ENCODE results near the gene LDLR. TPM values are rescaled to one million over a fixed set of nuclear protein-coding genes. Genes with fewer than 3 reads are reported as not detected.
"Not testable (repeated sequence)": the region's sequence is repeated elsewhere in the genome, so short reads cannot be mapped to it uniquely, and the experiment has no call there.

Gene LDLR
- total and polyA plus RNA-seq, 10 donors, result 7.0 to 117 (median 25.6) TPM

- intact Hi-C loops (cut with DNase I; ENCODE audit: low total_unique reads), result no loop called here
- Histone ChIP-seq H3K9me3 (no peaks in the 10 kb centered on the region), H3K4me1 (peaks cover 5 to 33% (median 23%) of the 10 kb centered on the region in 6 donors), H3K4me3 (no peak overlapping the region), H3K36me3 (no peaks in the 10 kb centered on the region), H3K27me3 (replicated peaks in 1 of 7) (no peaks in the 10 kb centered on the region), H3K27ac (no peak overlapping the region)
- no peak for TF ChIP-seq CTCF (IDR thresholded peaks at IDR 0.05 in 8 of 11, conservative IDR thresholded peaks at IDR 0.05 in 3 of 11)
- TF ChIP-seq POLR2AphosphoS5 (IDR thresholded peaks at IDR 0.05), result no peak
- no peak for TF ChIP-seq POLR2A (IDR thresholded peaks at IDR 0.05)
- DNase-seq, result no peak
- 72 to 94% (median 86%) methylated on average over 11 of the region's 11 CpGs for WGBS, 5 donors
Measured at GRCh38 chr19:11078893-11079292, 10.4 kb upstream of the LDLR start.

DNA sequence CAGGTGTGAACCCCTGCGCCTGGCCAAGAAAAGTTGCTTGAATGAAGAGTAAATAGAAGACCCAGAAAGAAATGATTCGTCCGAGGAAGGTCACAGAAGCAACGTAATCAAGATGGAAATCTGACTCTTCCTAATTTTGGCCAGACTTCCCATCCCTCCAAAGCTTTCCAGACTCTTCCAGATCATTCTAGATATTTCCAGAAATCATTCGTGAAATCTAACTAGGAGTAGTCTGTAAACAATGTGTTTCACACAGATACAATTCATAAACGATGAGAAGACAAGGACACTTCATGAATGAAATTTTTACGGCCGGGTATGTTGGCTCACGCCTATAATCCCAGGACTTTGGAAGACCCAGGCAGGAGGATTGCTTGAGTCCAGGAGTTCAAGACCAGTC, 9.3 kb upstream of the LDLR start:
- no peaks in the 10 kb centered on the region for H3K27me3 ChIP-seq (replicated peaks in 1 of 7)
- peaks cover 3 to 33% (median 20%) of the 10 kb centered on the region in 6 donors for H3K4me1 ChIP-seq
- H3K27ac ChIP-seq, result no peak overlapping the region
- intact Hi-C loops (cut with DNase I; ENCODE audit: low total_unique reads), result no loop called here
- no peak overlapping the region for H3K4me3 ChIP-seq
- H3K36me3 ChIP-seq, result no peaks in the 10 kb centered on the region
- no peaks in the 10 kb centered on the region for H3K9me3 ChIP-seq
- TF ChIP-seq POLR2A (IDR thresholded peaks at IDR 0.05), result no peak
- no peak for TF ChIP-seq POLR2AphosphoS5 (IDR thresholded peaks at IDR 0.05)
- no peak for TF ChIP-seq CTCF (IDR thresholded peaks at IDR 0.05 in 8 of 11, conservative IDR thresholded peaks at IDR 0.05 in 3 of 11)
- 88 to 95% (median 91%) methylated on average over 9 of the region's 9 CpGs for WGBS, 5 donors
- DNase-seq, result no peak

- 84 to 88% (median 87%) methylated on average over 4 of the region's 4 CpGs for WGBS, 5 donors
- no peak for TF ChIP-seq CTCF (IDR thresholded peaks at IDR 0.05 in 8 of 11, conservative IDR thresholded peaks at IDR 0.05 in 3 of 11)
- no peak for TF ChIP-seq POLR2A (IDR thresholded peaks at IDR 0.05)
- TF ChIP-seq POLR2AphosphoS5 (IDR thresholded peaks at IDR 0.05), result no peak
- Histone ChIP-seq H3K27ac (peak overlapping the region in 7 of 8 donors; percentile 94 to 99 (median 95)), H3K4me1 (peaks cover 25 to 89% (median 55%) of the 10 kb centered on the region in 6 donors), H3K27me3 (replicated peaks in 1 of 7) (peaks cover 0 to 32% (median 5%) of the 10 kb centered on the region in 7 donors), H3K9me3 (peaks cover 0 to 9% (median 0%) of the 10 kb centered on the region in 8 donors), H3K36me3 (no peaks in the 10 kb centered on the region), H3K4me3 (no peak overlapping the region)
- no peak for DNase-seq
- intact Hi-C loops (cut with DNase I; ENCODE audit: low total_unique reads), result no loop called here
Measured at GRCh38 chr19:11087870-11088505, 1.3 kb upstream of the LDLR start.

DNA sequence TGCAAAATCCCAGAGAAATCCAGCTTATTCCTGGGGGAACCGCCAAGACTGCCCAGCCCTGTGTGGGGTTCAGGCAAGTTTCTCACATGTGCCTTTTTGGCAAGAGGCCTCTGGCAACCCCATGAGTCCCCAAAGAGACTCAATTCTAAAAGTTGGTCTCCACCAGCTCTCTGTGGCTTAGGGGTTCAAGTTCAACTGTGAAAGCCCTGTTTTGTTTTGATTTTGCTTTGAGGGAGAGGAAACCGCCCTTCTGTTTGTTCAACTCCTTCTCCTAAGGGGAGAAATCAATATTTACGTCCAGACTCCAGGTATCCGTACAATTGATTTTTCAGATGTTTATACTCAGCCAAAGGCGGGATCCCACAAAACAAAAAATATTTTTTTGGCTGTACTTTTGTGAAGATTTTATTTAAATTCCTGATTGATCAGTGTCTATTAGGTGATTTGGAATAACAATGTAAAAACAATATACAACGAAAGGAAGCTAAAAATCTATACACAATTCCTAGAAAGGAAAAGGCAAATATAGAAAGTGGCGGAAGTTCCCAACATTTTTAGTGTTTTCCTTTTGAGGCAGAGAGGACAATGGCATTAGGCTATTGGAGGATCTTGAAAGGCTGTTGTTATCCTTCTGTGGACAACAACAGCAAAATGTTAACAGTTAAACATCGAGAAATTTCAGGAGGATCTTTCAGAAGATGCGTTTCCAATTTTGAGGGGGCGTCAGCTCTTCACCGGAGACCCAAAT, 583 bp upstream of the LDLR start:
- Histone ChIP-seq H3K36me3 (no peaks in the 10 kb centered on the region), H3K4me1 (peaks cover 28 to 94% (median 62%) of the 10 kb centered on the region in 6 donors), H3K27me3 (replicated peaks in 1 of 7) (peaks cover 0 to 32% (median 5%) of the 10 kb centered on the region in 7 donors), H3K9me3 (peaks cover 0 to 9% (median 0%) of the 10 kb centered on the region in 8 donors), H3K27ac (peak overlapping the region; percentile 61 to 99 (median 95)), H3K4me3 (peak overlapping the region in 7 of 8 donors; percentile 49 to 81 (median 64))
- intact Hi-C loops (cut with DNase I; ENCODE audit: low total_unique reads), result no loop called here
- TF ChIP-seq CTCF (IDR thresholded peaks at IDR 0.05 in 8 of 11, conservative IDR thresholded peaks at IDR 0.05 in 3 of 11) (no peak), POLR2AphosphoS5 (IDR thresholded peaks at IDR 0.05) (no peak), POLR2A (IDR thresholded peaks at IDR 0.05) (no peak)
- no peak for DNase-seq
- 35 to 49% (median 44%) methylated on average over 11 of the region's 11 CpGs for WGBS, 5 donors

DNA sequence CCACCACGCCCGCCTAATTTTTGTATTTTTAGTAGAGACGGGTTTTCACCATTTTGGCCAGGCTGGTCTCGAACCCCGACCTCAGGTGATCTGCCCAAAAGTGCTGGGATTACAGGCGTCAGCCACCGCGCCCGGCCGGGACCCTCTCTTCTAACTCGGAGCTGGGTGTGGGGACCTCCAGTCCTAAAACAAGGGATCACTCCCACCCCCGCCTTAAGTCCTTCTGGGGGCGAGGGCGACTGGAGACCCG, 676 bp downstream of the LDLR start:
- H3K36me3 ChIP-seq; H3K9me3 ChIP-seq; DNase-seq; intact Hi-C loops (cut with DNase I; ENCODE audit: low total_unique reads): not testable (repeated sequence)
- peaks cover 34 to 94% (median 68%) of the 10 kb centered on the region in 6 donors for H3K4me1 ChIP-seq
- peak overlapping the region; percentile 37 to 81 (median 64) for H3K4me3 ChIP-seq
- H3K27ac ChIP-seq, result peak overlapping the region; percentile 61 to 99 (median 95)
- 0 to 17% (median 1%) methylated on average over 1 to 15 of the region's 15 CpGs for WGBS, 5 donors
- H3K27me3 ChIP-seq (replicated peaks in 1 of 7), result peaks cover 0 to 41% (median 5%) of the 10 kb centered on the region in 7 donors
